CD4-positive, alpha-beta T cell treated with Interleukin-10 for 1 hour (primary cell): ENCODE results near the gene AHNAK2.
"Not testable (repeated sequence)": the region's sequence is repeated elsewhere in the genome, so short reads cannot be mapped to it uniquely, and the experiment has no call there.

Experiments
- DNase-seq: peaks from one replicate; pipeline ENCODE4 v3.0.0-alpha.2; 2020

AHNAK2 gene

GRCh38 chr14:104977681-104978653, at the start of gene AHNAK2:
AHNAK2 (minus strand) TSS chr14:104978374; CDS start chr14:104978237, 137 bp downstream.
- DNase-seq, result peak; percentile 54

DNA sequence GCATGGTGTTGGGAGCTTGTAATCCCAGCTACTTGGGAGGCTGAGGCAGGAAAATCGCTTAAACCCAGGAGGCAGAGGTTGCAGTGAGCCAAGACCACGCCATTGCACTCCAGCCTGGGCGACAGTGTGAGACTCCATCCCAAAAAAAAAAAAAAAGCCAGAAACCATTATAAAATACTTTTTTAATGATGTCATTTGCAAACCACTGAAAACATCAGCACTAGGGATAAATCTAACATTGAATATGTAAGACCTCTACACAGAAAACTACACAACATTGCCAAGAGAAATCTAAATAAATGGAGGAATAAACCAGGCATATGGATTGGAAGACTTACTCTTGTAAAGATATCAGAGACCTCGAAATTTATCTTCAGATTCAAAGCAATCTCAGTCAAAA, 49.5 kb upstream of the AHNAK2 start:
- DNase-seq, result not testable (repeated sequence)

- no peak for DNase-seq
Observed at GRCh38 chr14:105026802-105027563, 48.8 kb upstream of the AHNAK2 start.

DNA sequence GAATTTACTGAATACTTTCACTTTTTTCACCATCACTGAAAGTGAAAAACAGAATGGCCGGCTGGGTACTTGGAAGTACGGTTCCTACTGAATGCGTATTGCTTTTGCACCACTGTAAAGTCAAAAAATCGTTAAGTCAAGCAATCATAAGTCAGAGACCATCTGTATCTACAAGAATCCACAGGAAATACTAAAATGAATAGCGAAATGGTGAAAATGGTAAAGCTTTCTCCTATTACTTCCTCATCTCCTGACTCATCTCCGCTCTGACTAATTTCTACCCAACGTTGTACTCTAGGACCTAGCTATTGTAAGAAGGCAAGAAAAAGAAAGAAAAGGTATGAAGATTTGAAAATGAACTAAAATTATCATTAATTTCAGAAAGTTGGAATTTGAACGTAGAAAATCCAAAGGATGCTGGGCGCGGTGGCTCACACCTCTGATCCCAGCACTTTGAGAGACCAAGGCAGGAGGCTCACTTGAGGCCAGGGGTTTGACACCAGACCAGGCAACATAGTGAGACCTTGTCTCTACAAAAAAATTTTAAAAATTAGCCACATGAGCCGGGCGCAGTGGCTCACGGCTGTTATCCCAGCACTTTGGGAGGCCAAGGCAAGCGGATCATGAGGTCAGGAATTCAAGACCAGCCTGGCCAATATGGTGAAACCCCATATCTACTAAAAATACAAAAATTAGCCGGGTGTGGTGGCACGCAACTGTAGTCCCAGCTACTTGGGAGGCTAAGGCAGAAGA, 48.0 kb upstream of the AHNAK2 start:
- DNase-seq, result no peak

- no peak for DNase-seq
Observed at GRCh38 chr14:105025429-105025828, 47.3 kb upstream of the AHNAK2 start.

GRCh38 chr14:105023791-105024480, 45.8 kb upstream of the AHNAK2 start:
- no peak for DNase-seq

GRCh38 chr14:105023144-105023543, 45.0 kb upstream of the AHNAK2 start:
- DNase-seq, result no peak

- no peak for DNase-seq
Observed at GRCh38 chr14:105022276-105022670, 44.1 kb upstream of the AHNAK2 start.

- no peak for DNase-seq
Observed at GRCh38 chr14:105021656-105022275, 43.6 kb upstream of the AHNAK2 start.

DNA sequence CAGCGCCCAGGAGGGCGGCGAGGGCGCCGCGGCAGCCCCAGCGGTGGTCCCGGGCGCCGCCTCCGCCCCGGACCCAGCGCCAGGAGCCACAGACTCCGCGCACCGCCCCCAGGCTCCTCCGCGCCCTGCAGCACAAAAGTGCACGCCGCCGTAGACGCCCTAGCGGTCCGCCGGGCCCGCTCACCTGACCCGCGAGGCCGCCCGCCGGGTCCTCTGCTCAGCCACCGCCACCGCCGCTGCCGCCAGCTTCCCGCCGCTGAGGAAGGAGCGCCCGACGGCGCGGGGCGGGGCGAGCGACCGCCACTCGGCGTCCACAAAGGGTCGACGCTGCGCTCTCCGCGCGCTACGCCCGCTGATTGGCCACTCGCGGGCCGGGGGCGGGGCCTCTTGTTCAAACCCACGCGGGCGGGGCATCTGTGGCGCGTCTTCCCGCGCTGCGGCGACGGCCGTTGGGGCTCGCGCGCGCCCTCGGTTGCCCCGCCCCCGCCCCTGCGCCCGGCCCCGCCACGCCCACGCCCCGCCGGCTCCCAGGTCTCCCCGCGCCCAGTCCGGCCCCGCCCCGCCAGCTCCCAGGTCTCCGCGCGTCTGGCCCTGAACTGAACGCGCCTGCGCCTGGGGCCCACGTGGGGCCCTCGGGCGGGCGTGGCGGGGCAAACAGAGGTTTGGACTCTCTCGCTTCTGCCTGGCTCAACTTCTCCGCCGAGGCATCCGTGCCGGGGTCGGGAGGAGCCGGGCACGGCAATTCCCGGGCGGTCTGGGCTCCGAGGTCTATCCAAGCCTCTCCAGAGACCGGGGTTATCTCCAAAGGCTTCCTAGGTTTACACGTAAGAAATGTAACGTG, 42.9 kb upstream of the AHNAK2 start, which contains the start of gene CDCA4:
Gene CDCA4, minus strand, starts transcription at position 269 of the 841 bp plus-strand sequence. CDS start 9,154 bp downstream, outside the sequence.
- peak; percentile 98 for DNase-seq

- peak; percentile 73 for DNase-seq
Observed at GRCh38 chr14:105019861-105020814, 42.0 kb upstream of the AHNAK2 start.

DNA sequence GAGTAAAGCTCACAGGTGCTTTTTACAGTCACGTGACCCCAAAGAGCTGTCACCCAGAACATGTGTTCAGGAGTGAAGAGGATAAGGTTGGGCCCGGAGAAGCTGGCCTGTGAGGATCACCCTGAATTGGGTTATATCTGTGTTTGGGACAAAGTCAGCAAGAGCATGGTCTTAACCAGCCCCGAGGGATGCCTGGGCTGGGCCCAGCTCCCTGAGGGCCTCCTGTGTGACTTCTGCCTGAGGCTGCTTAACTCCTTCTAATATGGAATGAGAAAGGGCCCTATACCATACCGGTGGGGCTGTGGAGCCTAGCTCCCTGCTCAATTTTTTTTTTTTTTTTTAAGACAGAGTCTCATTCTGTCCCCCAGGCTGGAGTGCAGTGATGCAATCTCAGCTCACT, 40.2 kb upstream of the AHNAK2 start:
- no peak for DNase-seq

GRCh38 chr14:105015905-105016304, 37.7 kb upstream of the AHNAK2 start:
- DNase-seq, result no peak

GRCh38 chr14:105015242-105015641, 37.1 kb upstream of the AHNAK2 start:
- peak; percentile 37 for DNase-seq

DNA sequence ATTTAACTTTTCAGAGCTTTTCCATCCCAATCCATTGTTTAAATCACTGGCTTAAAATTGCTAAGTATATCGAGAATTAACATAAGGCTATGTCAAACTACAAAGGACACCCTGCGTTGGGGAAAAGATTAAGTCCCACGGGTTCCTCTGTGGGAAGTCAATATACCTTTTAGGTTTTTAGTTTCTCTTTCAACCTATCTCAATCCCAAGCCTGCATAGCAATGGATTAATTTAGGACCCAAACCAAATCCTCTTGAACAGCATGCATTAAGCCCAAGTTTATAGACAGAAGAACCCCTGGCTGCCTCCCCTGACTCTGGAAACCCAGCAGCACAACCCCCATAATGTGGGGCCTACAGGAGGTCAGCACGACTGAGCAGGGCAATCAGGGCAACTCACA, 36.5 kb upstream of the AHNAK2 start:
- DNase-seq, result no peak

GRCh38 chr14:105014032-105014431, 35.9 kb upstream of the AHNAK2 start:
- no peak for DNase-seq

DNA sequence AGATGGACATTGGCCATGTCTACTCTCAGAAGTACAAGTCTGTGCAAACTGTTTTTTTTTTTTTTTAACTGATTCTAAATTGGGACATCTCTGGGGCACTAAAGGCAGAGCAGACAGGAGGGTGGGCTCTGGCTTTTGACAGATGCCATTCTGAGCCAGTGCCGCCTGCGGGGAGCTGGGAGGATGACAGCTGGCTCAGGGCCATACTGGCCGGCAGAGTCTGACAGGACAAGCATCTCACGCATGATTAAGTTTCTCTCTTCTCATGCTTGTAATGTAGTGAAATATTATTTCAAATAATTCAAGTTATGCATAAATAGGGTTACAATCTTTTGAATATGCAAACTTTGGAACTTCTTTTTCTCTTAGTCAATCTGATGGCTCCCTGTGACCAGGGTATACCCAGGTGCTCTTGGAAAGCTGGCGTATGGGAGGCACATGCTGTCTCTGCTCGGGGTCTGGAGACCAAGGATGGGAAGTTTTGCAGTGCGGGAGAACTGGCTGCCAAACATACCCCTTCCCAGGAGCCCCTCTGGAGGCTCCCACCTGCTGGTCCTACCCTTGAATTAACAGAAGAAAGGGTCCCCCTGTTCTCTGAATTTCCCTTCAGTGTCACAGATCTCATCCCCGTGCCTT, 35.1 kb upstream of the AHNAK2 start:
- DNase-seq, result no peak

DNA sequence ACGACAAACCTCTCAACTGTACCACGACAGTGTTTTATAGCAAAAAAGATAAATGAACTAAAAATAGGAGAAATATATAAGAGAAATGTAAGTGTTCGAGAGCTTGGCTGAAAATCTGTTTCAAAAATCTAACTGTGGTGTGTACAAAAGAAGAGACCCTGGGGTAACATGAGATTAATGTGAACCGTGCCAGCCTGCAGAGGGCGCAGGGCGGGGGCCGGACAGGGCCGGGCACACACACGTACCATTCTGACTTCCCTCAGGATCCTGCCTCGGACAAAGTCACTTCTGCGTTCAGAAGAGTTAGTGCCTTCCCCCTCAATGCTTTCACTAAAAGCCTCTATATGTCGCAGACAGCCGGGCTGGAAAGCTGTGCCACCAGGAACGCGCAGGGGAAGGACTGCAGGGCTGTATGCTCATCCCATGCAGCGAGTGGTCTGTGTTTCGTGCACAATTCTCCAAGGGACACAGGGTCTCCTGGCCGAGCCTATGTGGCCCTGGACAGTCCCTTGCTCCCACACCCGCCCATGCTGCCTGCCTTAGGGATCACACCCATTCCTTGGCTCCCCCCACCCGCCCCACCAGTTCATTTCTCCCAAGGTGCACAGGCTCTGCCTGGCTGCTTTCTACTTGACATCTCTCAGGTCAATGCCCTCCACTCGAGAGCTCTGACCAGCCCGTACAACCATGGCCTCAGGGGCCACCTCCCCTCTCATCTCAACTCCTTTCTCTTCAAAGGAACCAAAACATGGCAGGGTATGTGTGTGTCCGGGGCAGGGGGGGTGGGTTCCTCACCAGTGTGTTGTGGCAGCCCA, 34.2 kb upstream of the AHNAK2 start:
- no peak for DNase-seq
